Pericardium fibroblast (primary cell): ENCODE measurements around the gene PCDHA10. TPM values are rescaled to one million over a fixed set of nuclear protein-coding genes. Genes with fewer than 3 reads are reported as not detected.

Experiments used
- total RNA-seq: library from RNA; depleted of rRNA; stranded (reverse); fragments of >200 nt; gene quantifications from 2 replicates; pipeline ENCODE4 v1.2.3, GENCODE V29; 2015

PCDHA10 gene, protein sequence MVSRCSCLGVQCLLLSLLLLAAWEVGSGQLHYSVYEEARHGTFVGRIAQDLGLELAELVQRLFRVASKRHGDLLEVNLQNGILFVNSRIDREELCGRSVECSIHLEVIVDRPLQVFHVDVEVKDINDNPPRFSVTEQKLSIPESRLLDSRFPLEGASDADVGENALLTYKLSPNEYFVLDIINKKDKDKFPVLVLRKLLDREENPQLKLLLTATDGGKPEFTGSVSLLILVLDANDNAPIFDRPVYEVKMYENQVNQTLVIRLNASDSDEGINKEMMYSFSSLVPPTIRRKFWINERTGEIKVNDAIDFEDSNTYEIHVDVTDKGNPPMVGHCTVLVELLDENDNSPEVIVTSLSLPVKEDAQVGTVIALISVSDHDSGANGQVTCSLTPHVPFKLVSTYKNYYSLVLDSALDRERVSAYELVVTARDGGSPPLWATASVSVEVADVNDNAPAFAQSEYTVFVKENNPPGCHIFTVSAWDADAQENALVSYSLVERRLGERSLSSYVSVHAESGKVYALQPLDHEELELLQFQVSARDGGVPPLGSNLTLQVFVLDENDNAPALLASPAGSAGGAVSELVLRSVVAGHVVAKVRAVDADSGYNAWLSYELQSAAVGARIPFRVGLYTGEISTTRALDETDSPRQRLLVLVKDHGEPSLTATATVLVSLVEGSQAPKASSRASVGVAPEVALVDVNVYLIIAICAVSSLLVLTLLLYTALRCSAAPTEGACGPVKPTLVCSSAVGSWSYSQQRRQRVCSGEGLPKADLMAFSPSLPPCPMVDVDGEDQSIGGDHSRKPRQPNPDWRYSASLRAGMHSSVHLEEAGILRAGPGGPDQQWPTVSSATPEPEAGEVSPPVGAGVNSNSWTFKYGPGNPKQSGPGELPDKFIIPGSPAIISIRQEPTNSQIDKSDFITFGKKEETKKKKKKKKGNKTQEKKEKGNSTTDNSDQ
- total RNA-seq: under 0.01 TPM in 2 replicates

DNA sequence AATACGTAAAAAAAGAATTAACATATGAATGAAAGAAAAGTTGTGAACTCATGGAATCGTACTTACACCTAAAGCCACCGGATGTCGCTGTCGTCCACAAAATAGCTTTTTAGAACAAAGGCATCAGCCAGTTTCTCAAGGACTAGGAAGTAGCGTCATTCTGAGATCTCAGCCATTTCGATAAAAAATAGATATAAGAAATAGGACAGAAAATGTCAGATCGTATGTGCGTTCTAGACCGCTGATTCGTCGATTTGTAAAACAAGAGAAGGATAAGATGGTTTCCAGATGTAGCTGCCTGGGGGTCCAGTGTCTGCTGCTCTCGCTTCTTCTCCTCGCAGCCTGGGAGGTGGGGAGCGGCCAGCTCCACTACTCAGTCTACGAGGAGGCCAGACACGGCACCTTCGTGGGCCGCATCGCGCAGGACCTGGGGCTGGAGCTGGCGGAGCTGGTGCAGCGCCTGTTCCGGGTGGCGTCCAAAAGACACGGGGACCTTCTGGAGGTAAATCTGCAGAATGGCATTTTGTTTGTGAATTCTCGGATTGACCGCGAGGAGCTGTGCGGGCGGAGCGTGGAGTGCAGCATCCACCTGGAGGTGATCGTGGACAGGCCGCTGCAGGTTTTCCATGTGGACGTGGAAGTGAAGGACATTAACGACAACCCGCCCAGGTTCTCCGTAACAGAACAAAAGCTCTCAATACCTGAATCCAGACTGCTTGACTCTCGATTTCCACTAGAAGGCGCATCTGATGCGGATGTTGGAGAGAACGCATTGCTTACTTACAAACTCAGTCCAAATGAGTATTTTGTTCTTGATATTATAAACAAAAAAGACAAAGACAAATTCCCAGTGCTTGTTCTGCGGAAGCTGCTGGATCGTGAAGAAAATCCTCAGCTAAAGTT is at the start of gene PCDHA10:
TSS of gene PCDHA10 (plus strand) at position 126 of the 903 bp plus-strand sequence. CDS start at position 278, 152 bp downstream.

DNA sequence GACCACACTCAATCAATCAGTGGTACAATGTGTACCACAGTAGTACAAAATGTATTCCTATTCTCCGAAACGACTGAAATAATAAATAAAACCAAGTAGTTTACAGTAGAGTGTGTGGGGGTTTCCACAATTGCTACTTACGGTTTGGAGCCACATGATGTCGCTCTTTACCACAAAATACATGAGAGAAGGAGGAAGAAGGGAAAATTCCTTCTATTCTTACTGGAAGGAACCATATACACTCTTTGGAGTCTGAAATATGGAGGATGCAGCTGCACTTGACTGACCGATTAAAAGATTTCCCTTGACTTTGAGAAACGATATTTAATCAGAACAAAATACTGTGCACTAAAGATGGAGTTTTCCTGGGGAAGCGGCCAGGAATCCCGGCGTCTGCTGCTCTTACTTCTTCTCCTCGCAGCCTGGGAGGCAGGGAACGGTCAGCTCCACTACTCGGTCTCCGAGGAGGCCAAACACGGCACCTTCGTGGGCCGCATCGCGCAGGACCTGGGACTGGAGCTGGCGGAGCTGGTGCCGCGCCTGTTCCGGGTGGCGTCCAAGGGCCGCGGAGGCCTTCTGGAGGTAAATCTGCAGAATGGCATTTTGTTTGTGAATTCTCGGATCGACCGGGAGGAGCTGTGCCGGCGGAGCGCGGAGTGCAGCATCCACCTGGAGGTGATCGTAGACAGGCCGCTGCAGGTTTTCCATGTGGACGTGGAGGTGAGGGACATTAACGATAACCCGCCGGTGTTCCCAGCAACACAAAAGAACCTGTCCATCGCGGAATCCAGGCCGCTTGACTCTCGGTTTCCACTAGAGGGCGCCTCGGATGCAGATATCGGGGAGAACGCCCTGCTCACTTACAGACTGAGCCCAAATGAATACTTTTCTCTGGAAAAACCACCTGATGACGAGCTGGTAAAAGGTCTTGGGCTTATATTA is 48.6 kb upstream of the PCDHA10 start, which contains the start of gene PCDHA4:
TSS of gene PCDHA4 (plus strand) at position 235 of the 942 bp plus-strand sequence.

DNA sequence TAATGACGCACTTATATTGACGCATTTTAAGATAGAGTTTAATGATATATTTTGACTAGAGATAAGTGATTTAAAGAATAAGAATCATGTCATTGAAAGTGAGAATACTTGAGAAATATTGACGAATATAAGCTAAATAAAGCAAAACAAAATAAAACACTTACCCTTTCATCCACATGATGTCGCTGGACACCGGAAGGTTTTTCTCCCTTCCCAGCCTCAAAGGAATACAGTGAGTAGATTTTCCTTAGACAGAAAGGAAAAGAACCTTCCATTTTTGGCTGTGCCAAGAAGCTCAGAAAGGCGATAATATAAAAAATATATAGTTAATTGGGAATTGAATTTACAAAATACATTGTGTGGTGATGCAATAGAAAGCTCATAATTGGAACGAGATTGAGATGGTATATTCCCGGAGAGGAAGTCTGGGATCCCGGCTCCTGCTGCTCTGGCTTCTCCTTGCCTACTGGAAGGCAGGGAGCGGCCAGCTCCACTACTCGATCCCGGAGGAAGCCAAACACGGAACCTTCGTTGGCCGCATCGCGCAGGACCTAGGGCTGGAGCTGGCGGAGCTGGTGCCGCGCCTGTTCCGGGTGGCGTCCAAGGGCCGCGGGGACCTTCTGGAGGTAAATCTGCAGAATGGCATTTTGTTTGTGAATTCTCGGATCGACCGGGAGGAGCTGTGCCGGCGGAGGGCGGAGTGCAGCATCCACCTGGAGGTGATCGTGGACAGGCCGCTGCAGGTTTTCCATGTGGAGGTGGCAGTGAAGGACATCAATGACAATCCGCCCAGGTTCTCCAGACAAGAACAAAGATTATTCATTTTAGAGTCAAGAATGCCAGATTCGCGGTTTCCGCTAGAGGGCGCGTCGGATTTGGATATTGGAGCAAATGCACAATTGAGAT is 34.1 kb upstream of the PCDHA10 start, which contains the start of gene PCDHA5:
TSS of gene PCDHA5 (plus strand) at position 239 of the 906 bp plus-strand sequence.

DNA sequence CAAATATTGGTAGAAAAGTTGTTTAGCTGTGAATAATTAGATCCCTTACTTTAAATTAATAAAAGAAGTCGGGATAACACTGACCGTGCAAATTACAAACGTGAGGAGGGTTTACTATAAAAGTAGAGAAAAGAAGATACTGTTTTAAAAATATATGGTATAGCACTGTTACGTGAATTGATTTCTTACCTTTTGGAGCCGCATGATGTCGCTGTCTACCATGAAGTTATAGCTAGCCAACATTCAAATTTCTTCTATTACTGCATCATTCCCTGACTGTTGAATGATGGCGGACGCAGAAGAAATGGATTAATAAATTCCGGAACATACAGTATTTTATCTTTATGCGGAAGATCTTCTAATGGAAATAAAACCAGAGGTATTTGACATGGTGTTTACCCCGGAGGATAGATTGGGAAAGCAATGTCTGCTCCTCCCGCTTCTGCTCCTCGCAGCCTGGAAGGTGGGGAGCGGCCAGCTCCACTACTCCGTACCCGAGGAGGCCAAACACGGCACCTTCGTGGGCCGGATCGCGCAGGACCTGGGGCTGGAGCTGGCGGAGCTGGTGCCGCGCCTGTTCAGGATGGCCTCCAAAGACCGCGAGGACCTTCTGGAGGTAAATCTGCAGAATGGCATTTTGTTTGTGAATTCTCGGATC is 27.9 kb upstream of the PCDHA10 start, which contains the start of gene PCDHA6:
TSS of gene PCDHA6 (plus strand) at position 257 of the 658 bp plus-strand sequence. CDS start at position 389, 132 bp downstream.

DNA sequence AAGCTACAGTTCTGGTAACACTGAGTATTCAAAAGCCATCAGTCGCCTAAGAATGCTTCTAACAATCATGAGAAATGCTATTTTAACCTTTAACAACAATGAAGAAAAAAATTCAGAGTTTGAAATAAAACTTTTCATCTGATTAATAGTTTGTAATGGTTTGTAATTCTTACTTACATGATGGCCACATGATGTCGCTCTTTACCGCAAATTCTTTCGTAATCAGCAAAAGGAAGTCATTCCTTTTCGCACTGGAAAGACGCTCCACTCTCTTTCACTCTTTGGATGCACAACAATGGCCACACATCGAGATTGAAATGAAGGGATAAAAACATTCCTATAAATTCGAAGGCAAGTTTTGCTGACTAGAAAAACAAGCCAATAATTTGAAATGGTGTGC is 21.7 kb upstream of the PCDHA10 start, which contains the start of gene PCDHA7:
TSS of gene PCDHA7 (plus strand) at position 277 of the 400 bp plus-strand sequence. CDS start at position 392, 115 bp downstream.

DNA sequence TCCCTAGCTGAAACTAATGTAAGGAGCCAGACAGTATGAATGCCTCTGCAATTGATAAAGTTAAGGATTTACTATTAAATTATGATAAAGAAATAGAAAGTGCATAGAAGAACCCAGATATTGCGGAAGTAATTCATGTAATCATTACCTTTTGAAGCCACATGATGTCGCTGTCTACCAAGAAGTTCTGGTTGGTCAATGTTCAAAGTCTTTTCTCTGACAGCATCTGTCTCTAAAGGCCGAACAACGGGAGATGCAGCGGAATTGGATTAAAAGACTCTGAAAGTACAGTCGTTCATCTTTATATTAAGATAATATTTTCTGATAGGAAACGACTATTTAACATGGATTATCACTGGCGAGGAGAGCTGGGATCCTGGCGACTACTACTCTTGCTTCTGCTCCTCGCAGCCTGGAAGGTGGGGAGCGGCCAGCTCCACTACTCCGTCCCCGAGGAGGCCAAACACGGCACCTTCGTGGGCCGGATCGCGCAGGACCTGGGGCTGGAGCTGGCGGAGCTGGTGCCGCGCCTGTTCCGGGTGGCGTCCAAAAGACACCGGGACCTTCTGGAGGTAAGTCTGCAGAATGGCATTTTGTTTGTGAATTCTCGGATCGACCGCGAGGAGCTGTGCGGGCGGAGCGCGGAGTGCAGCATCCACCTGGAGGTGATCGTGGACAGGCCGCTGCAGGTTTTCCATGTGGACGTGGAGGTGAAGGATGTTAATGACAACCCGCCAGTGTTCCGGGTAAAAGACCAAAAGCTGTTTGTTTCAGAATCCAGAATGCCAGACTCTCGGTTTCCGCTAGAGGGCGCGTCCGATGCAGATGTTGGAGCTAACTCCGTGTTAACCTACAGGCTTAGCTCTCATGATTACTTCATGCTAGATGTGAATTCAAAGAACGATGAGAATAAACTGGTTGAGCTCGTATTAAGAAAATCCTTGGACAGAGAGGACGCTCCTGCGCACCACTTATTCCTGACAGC is 14.4 kb upstream of the PCDHA10 start, which contains the start of gene PCDHA8:
TSS of gene PCDHA8 (plus strand) at position 210 of the 985 bp plus-strand sequence. CDS start at position 345, 135 bp downstream.

DNA sequence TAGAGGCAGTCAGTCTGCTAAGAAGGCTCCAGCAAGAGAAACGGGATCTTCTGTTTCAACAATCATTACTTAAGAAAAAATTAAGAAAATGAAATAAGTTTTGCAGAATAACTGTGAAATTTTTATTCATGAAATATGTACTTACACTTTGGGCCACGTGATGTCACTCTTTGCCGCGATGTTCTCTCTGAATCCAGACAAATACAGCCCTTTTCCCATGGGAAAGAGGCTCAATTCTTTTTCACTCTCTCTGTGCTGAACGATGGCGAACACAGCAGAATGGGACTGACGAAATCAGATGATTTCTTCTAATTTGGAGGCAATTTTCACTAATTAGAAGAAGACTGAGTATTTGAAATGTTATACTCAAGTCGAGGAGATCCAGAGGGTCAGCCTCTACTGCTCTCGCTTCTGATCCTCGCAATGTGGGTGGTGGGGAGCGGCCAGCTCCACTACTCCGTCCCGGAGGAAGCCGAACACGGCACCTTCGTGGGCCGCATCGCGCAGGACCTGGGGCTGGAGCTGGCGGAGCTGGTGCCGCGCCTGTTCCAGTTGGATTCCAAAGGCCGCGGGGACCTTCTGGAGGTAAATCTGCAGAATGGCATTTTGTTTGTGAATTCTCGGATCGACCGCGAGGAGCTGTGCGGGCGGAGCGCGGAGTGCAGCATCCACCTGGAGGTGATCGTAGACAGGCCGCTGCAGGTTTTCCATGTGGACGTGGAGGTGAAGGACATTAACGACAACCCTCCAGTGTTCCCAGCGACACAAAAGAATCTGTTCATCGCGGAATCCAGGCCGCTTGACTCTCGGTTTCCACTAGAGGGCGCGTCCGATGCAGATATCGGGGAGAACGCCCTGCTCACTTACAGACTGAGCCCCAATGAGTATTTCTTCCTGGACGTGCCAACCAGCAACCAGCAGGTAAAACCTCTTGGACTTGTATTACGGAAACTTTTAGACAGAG is 7.3 kb upstream of the PCDHA10 start, which contains the start of gene PCDHA9:
TSS of gene PCDHA9 (plus strand) at position 244 of the 964 bp plus-strand sequence. CDS start at position 358, 114 bp downstream.

DNA sequence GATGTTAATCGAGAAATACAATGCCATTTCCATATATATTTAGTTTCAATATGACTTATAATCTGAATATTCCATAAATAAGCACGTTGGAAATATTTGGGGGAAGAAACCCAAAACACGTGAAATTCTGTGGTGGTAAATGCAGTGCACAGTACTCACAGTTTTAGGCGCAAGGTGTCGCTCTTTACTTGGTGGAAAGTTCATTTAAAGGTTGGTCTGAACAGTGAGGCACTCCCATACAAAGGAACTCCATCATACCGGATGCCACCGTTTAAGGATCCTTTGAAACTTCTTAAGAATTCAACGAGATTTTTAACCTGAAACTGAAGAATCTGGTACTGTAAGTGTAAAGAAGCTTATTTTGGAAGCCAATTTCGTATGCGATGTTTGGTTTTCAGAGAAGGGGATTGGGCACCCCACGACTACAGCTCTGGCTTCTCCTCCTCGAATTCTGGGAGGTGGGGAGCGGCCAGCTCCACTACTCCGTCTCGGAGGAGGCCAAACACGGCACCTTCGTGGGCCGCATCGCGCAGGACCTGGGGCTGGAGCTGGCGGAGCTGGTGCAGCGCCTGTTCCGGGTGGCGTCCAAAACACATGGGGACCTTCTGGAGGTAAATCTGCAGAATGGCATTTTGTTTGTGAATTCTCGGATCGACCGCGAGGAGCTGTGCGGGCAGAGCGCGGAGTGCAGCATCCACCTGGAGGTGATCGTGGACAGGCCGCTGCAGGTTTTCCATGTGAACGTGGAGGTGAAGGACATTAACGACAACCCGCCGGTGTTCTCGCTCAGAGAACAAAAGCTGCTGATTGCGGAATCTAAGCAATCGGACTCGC is 13.2 kb downstream of the PCDHA10 start, which contains the start of gene PCDHA11:
TSS of gene PCDHA11 (plus strand) at position 237 of the 834 bp plus-strand sequence. CDS start at position 384, 147 bp downstream.

DNA sequence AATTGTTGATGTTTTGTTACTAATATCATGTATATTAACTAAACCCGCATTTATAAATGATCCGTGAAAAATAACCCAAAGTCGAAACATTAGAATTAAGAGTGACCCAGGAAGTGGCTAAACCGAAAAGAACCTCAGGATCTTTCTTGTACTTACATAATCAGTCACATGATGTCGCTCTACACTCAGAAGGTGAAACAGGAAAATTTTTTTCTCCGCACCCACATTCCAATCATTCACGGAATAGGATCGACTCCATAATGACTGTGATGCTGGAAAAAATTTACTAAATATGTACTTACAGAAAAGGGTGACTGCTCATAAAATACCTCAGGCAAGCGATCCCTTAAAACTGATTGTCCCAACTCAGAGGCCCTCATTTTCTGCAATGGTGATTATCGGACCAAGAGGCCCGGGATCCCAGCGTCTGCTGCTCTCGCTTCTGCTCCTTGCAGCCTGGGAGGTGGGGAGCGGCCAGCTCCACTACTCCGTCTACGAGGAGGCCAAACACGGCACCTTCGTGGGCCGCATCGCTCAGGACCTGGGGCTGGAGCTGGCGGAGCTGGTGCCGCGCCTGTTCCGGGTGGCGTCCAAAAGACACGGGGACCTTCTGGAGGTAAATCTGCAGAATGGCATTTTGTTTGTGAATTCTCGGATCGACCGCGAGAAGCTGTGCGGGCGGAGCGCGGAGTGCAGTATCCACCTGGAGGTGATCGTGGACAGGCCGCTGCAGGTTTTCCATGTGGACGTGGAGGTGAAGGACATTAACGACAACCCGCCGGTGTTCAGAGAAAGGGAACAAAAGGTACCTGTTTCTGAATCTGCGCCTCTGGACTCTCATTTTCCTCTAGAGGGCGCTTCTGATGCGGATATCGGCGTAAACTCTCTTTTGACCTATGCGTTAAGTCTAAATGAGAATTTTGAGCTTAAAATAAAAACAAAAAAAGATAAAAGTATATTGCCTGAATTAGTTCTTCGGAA is 19.7 kb downstream of the PCDHA10 start, which contains the start of gene PCDHA12:
TSS of gene PCDHA12 (plus strand) at position 224 of the 981 bp plus-strand sequence. CDS start at position 389, 165 bp downstream.

DNA sequence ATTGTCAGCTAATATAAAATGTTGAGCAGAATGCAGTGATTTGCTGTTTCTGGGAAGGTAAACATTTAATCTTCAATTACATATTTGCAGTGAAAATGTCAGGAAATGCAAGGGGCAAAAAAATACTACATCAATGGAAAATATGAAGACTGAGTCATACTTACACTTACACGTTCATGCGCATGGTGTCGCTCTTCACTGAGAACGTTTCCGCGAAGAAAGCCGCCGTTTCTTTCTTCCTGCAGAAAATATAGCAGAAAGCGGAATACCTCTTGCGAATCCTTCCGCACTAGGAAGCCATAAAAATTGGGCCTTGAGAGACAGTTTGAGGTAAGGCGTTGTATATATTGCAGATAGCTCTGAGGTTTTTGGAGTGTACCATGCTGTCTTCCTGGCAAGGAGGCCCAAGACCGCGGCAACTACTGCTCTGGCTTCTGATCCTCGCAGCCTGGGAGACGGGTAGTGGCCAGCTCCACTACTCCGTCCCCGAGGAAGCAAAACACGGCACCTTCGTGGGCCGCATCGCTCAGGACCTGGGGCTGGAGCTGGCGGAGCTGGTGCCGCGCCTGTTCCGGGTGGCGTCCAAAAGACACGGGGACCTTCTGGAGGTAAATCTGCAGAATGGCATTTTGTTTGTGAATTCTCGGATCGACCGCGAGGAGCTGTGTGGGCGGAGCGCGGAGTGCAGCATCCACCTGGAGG is 26.3 kb downstream of the PCDHA10 start, which contains the start of gene PCDHA13:
TSS of gene PCDHA13 (plus strand) at position 236 of the 702 bp plus-strand sequence. CDS start at position 381, 145 bp downstream.

